Omental fat pad (tissue), 4 donors: ENCODE data around the gene FILIP1. TPM values are rescaled to one million over a fixed set of nuclear protein-coding genes. Genes with fewer than 3 reads are reported as not detected.

Source experiments
- ATAC-seq: fragments of 150-250 bp; one replicate; pipeline ENCODE4 v1.9.1; 2016; ENCODE audit warnings: mild to moderate bottlenecking, moderate library complexity; ENCODE audit not compliant: low FRiP score
- DNase-seq: peaks from one replicate; pipeline ENCODE4 v3.0.0-alpha.2; 2019; ENCODE audit warnings: low spot score
- CTCF ChIP-seq, 3 donors: fragments of 450-650 bp; IDR thresholded peaks; one replicate each; pipeline ENCODE4 v1.5.1; 2016 to 2017; ENCODE audit warnings: antibody characterized with exemption in 3 of 3, mild to moderate bottlenecking in 3 of 3, moderate library complexity in 2 of 3
- total RNA-seq, 4 donors: library from RNA; depleted of rRNA; stranded (reverse); fragments of >200 nt; gene quantifications; one replicate each; pipeline ENCODE4 v1.1.0, GENCODE V29; 2016

FILIP1 gene
- total RNA-seq, 4 donors from 2014 or later: 3.0 to 15.9 (median 5.7) TPM

DNA sequence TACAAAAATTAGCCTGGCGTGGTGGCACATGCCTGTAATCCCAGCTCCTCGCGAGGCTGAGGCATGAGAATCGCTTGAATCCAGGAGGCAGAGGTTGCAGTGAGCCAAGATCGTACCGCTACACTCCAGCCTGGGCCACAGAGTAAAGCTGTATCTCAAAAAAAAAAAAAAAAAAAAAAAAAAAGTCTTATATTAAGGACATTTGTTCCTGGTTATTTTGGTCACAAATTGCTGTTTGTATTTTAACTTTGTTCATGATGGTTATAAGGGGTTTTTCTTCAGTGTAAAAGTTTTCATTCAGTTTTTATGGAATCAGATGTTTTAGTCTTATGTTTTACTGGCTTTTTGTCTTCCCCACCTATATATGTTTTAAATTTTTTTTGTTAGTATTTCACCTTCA lies 13.9 kb downstream of the FILIP1 start:
- DNase-seq (no peak), ATAC-seq (no peak)
- no peak for TF ChIP-seq CTCF (IDR thresholded peaks at IDR 0.05)

DNA sequence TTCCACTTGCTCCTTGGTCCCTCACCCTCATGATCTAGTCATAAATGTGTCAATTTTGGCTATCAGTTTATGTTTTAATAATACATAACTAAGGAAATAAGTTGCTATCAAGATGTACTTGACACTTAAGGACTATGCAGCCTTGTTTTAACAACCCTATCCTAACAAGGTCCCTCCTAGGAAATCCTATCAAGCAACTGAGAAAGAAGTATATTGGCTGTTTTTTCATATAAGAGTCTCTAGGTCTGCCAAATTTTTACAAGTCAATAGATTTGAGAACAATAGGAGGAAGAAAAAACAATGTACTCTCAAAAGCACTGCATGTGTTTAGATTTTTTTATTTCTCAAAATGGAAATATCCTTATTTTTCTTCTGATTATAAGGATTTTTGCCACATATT lies 14.7 kb downstream of the FILIP1 start:
- DNase-seq (no peak), ATAC-seq (no peak)

GRCh38 chr6:75472885-75473284 lies 20.7 kb downstream of the FILIP1 start:
- no peak for TF ChIP-seq CTCF (IDR thresholded peaks at IDR 0.05)
- ATAC-seq: no peak
- DNase-seq: no peak

More for the DNA sequence above, 14.7 kb downstream of the FILIP1 start:
- TF ChIP-seq CTCF (IDR thresholded peaks at IDR 0.05): no peak

DNA sequence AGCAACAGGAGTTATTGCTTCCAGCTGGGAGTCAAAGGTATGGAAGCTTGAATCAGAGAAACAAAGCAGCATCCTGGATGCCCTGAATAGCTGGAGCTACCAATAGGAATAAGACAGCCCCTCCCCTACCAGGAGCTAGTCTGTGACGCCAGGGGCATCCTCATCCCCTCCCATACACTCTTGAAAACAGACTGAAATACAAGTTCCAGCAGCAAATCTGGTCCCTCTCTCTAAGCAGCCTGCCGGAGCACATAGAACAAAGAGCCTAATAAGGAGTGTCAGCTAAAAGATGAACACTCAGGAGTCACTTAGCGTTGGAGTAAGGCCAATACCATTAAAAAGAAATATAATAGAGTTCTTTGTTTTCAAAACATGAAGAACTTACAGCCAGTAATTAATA lies 25.6 kb downstream of the FILIP1 start:
- ATAC-seq (no peak), DNase-seq (no peak)
- TF ChIP-seq CTCF (IDR thresholded peaks at IDR 0.05): no peak

DNA sequence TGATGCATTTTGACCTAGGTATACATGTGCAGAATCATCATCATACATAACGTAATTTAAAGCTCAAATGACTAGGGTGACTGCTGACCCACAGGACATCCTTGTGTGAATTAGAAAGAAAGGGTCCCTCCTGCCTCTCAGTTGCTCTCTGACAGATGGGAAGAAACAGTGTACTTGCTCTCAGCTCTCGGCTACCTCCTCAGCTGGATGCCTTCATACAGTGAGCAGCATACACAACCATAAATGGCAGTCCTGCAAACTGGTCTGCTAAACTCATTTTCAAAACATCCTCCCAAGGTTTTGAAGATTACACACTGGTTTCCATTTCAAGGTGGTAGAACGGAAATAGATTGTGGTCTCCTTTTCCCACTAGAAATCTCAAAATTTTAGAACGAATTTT lies 26.3 kb downstream of the FILIP1 start:
- no peak for TF ChIP-seq CTCF (IDR thresholded peaks at IDR 0.05)
- no peak for DNase-seq
- ATAC-seq: no peak

DNA sequence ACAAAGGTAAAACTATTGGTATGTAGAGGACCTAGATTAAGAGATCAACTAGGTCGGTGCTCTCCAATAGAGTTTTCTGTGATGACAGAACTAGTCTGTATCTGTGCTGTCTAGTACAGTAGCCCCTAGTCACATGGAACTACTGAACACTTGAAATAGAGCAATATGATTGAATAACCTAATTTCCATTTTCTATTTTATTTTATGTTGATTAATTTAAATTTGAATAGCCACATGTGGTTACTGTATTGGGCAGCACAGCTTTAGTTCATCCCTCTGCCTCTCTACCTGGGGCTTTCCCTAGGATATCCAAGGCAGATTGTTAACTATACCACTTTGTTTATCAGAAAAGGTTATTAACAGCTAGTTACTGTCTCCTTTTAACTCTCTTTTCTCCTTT lies 27.0 kb downstream of the FILIP1 start:
- DNase-seq (no peak), ATAC-seq (no peak)
- TF ChIP-seq CTCF (IDR thresholded peaks at IDR 0.05): no peak

- TF ChIP-seq CTCF (IDR thresholded peaks at IDR 0.05): no peak
- no peak for ATAC-seq
- DNase-seq: no peak
These were observed 29.7 kb downstream of the FILIP1 start for GRCh38 chr6:75463908-75464307.
